Nephron (organoid): ENCODE results near the gene HOXB3.

Experiments
- H3K27ac Mint-ChIP-seq, 3 experiments: 2 replicates each; pipeline ENCODE4 v1.8.0; 2020; ENCODE audit warnings: mixed read lengths in 3 of 3, mild to moderate bottlenecking in 2 of 3, moderate library complexity in 1 of 3
- H3K27me3 Mint-ChIP-seq: 2 replicates; pipeline ENCODE4 v1.8.0; 2021; ENCODE audit warnings: low read depth, mild to moderate bottlenecking, moderate library complexity, mixed read lengths
- H3K36me3 Mint-ChIP-seq: 2 replicates; pipeline ENCODE4 v1.8.0; 2020; ENCODE audit warnings: low read depth, mixed read lengths
- H3K4me1 Mint-ChIP-seq: 2 replicates; pipeline ENCODE4 v1.8.0; 2020; ENCODE audit warnings: mixed read lengths
- H3K4me3 Mint-ChIP-seq, 3 experiments: 2 replicates each; pipeline ENCODE4 v1.8.0; 2020; ENCODE audit warnings: mild to moderate bottlenecking in 3 of 3, mixed read lengths in 3 of 3, moderate library complexity in 2 of 3
- H3K9me3 Mint-ChIP-seq: 2 replicates; pipeline ENCODE4 v1.8.0; 2020; ENCODE audit warnings: mixed read lengths
- CTCF ChIP-seq, 3 experiments: fragments of 200-600 bp; sonication (generic); IDR thresholded peaks; one replicate each; pipeline ENCODE4 v1.5.0; 2021; ENCODE audit warnings: antibody characterized with exemption in 3 of 3; ENCODE audit not compliant: unreplicated experiment in 3 of 3

HOXB3 gene

DNA sequence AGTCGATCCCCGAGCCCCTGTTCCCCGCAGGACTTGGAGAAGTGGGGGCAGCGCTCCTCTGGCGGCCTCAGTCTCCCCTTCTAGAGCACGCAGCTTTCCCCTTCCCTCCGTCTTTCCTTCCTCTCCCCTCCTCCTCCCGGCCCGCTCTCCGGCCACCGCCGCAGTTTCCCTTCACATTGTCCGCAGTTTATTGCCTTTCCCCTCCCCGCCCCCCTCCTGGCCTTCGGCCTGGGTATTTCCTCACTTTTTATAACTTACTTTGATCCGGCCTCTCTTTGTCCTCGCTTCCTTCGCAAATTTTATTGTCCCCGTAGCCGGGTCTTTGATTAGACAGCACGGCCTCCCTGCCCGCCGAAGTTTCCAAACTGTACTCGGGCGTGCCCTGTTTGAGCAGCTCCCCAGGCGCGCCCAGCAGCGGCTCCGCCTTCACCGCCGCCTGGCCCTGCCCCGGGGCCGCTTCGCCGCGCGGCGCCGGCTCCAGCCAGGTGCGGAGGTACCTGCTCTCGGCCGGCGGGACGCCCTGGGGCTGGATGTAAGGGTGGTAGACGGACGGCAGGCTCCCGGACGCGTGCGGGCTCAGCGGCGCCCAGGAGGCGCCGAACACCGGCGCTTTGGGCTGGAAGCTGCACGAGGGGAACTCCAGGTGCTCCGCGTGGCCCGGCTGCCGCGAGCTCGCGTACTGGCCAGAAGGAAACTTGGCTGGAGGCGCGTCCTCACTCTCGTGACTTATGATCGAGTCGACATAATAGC is 35.6 kb upstream of the HOXB3 start:
- Mint-ChIP-seq H3K9me3 (no peaks in the 10 kb centered on the region), H3K4me3 (peak overlapping the region; percentile 87 to 95 (median 93)), H3K27ac (peak overlapping the region; percentile 69 to 93 (median 76)), H3K27me3 (peaks cover 100% of the 10 kb centered on the region), H3K4me1 (peaks cover 34% of the 10 kb centered on the region), H3K36me3 (no peaks in the 10 kb centered on the region)
- no peak for TF ChIP-seq CTCF (IDR thresholded peaks at IDR 0.05; ENCODE audit: unreplicated experiment in 3 of 3)

GRCh38 chr17:48624544-48625494 is 34.8 kb upstream of the HOXB3 start:
- peak overlapping the region in 2 of 3 experiments; percentile 26 to 93 for H3K27ac Mint-ChIP-seq
- no peaks in the 10 kb centered on the region for H3K36me3 Mint-ChIP-seq
- peak overlapping the region; percentile 87 to 95 (median 93) for H3K4me3 Mint-ChIP-seq
- peaks cover 34% of the 10 kb centered on the region for H3K4me1 Mint-ChIP-seq
- peaks cover 100% of the 10 kb centered on the region for H3K27me3 Mint-ChIP-seq
- no peak for TF ChIP-seq CTCF (IDR thresholded peaks at IDR 0.05; ENCODE audit: unreplicated experiment in 3 of 3)
- no peaks in the 10 kb centered on the region for H3K9me3 Mint-ChIP-seq

- peaks cover 100% of the 10 kb centered on the region for H3K27me3 Mint-ChIP-seq
- H3K4me1 Mint-ChIP-seq = peaks cover 40% of the 10 kb centered on the region
- peak overlapping the region; percentile 61 to 81 (median 81) for H3K4me3 Mint-ChIP-seq
- no peaks in the 10 kb centered on the region for H3K9me3 Mint-ChIP-seq
- no peak for TF ChIP-seq CTCF (IDR thresholded peaks at IDR 0.05; ENCODE audit: unreplicated experiment in 3 of 3)
- H3K27ac Mint-ChIP-seq = peak overlapping the region in 2 of 3 experiments; percentile 26 to 62
- no peaks in the 10 kb centered on the region for H3K36me3 Mint-ChIP-seq
Observed at GRCh38 chr17:48624118-48624517, 34.1 kb upstream of the HOXB3 start.

- Mint-ChIP-seq H3K27ac (peak overlapping the region in 1 of 3 experiments; percentile 26), H3K4me1 (peaks cover 44% of the 10 kb centered on the region), H3K36me3 (no peaks in the 10 kb centered on the region), H3K27me3 (peaks cover 100% of the 10 kb centered on the region), H3K4me3 (peak overlapping the region; percentile 61 to 81 (median 81)), H3K9me3 (no peaks in the 10 kb centered on the region)
- TF ChIP-seq CTCF (IDR thresholded peaks at IDR 0.05; ENCODE audit: unreplicated experiment in 3 of 3) = no peak
Observed at GRCh38 chr17:48623583-48623982, 33.5 kb upstream of the HOXB3 start.

GRCh38 chr17:48622857-48623256 is 32.8 kb upstream of the HOXB3 start:
- Mint-ChIP-seq H3K9me3 (no peaks in the 10 kb centered on the region), H3K27me3 (peaks cover 100% of the 10 kb centered on the region), H3K4me1 (peaks cover 43% of the 10 kb centered on the region), H3K27ac (peak overlapping the region in 1 of 3 experiments; percentile 64), H3K4me3 (peak overlapping the region; percentile 61 to 81 (median 66)), H3K36me3 (no peaks in the 10 kb centered on the region)
- TF ChIP-seq CTCF (IDR thresholded peaks at IDR 0.05; ENCODE audit: unreplicated experiment in 3 of 3) = no peak
